B cell (primary cell): ENCODE results near the gene MAD1L1. TPM values are rescaled to one million over a fixed set of nuclear protein-coding genes. Genes with fewer than 3 reads are reported as not detected.

Experiments used
- ATAC-seq: fragments of 200-7000 bp; cut with Tn5 transposase; one replicate; pipeline ENCODE4 v1.10.0; 2021; ENCODE audit warnings: low read depth, mild to moderate bottlenecking, moderate number of reproducible peaks, moderate library complexity
- CTCF ChIA-PET: fragments of 350-600 bp; sonication (Branson Sonifier 250); formaldehyde crosslinking; loops from one replicate; lab custom pipeline; 2021; ENCODE audit warnings: antibody characterized with exemption, inconsistent platforms; lab: Charles Lee
- POLR2A ChIA-PET: fragments of 350-600 bp; sonication (Branson Sonifier 250); formaldehyde crosslinking; loops from one replicate; lab custom pipeline; 2021; ENCODE audit warnings: antibody characterized with exemption; lab: Charles Lee
- DNase-seq: peaks from one replicate; pipeline ENCODE4 v3.0.0; 2013
- H2AFZ ChIP-seq: 2 replicates; pipeline ENCODE4 v1.6.1; 2012; ENCODE audit warnings: mild to moderate bottlenecking, low read depth, low read length; ENCODE audit not compliant: insufficient read depth, poor library complexity, severe bottlenecking
- H3K27ac ChIP-seq, 2 donors: 1 replicate in 1 of 2; 2 replicates in 1 of 2; pipeline ENCODE4 v1.5.1; 2012 to 2013; ENCODE audit warnings: low read length in 2 of 2, mild to moderate bottlenecking in 2 of 2, moderate library complexity in 1 of 2
- H3K27me3 ChIP-seq, 4 experiments: fragments of 200-600 bp in 1 of 4; sonication (generic) in 1 of 4; replicated peaks in 1 of 4; 1 replicate in 2 of 4; 2 replicates in 2 of 4; pipeline versions ENCODE4 v1.6.1 to v1.7.0; 2013 to 2016; ENCODE audit warnings: low read length in 3 of 4, mild to moderate bottlenecking in 2 of 4, mixed read lengths in 1 of 4, moderate library complexity in 1 of 4; ENCODE audit not compliant: insufficient read depth in 4 of 4, control insufficient read depth in 3 of 4; ENCODE audit errors: control extremely low read depth in 1 of 4
- H3K36me3 ChIP-seq, 2 experiments: replicated peaks in 1 of 2; 1 replicate in 1 of 2; 2 replicates in 1 of 2; pipeline versions ENCODE4 v1.6.1 to v1.7.1; 2013; ENCODE audit warnings: low read length in 1 of 2; ENCODE audit not compliant: insufficient read depth in 2 of 2, control insufficient read depth in 1 of 2; ENCODE audit errors: control extremely low read depth in 1 of 2, extremely low read depth in 1 of 2
- H3K4me1 ChIP-seq, 2 donors: fragments of 200-600 bp in 1 of 2; sonication (generic) in 1 of 2; 1 replicate in 1 of 2; 2 replicates in 1 of 2; pipeline versions ENCODE4 v1.5.1 to v1.6.1; 2013 to 2017; ENCODE audit warnings: low read length in 2 of 2; ENCODE audit not compliant: control insufficient read depth in 2 of 2, insufficient read depth in 2 of 2
- H3K4me2 ChIP-seq: replicated peaks from 2 replicates; pipeline ENCODE3; 2012; ENCODE audit warnings: mild to moderate bottlenecking, low read depth, low read length; ENCODE audit not compliant: poor library complexity, severe bottlenecking
- H3K4me3 ChIP-seq, 5 experiments: fragments of 200-600 bp in 1 of 5; sonication (generic) in 1 of 5; 1 replicate in 3 of 5; 2 replicates in 2 of 5; pipeline versions ENCODE4 v1.5.1 to v1.7.0; 2011 to 2016; ENCODE audit warnings: low read length in 4 of 5, mild to moderate bottlenecking in 4 of 5, low read depth in 2 of 5, control low read depth in 1 of 5, moderate library complexity in 1 of 5; ENCODE audit not compliant: insufficient read depth in 1 of 5; ENCODE audit errors: control extremely low read depth in 1 of 5, extremely low read depth in 1 of 5
- H3K79me2 ChIP-seq: fragments of 200-600 bp; sonication (generic); one replicate; pipeline ENCODE4 v1.6.0; 2016; ENCODE audit warnings: low read length; ENCODE audit not compliant: control insufficient read depth, insufficient read depth
- H3K9ac ChIP-seq: fragments of 200-600 bp; sonication (generic); 2 replicates; pipeline ENCODE4 v1.6.1; 2017; ENCODE audit warnings: mild to moderate bottlenecking, low read length, moderate library complexity
- H3K9me3 ChIP-seq, 3 donors: one replicate each; pipeline versions ENCODE4 v1.6.1 to v1.7.1; 2013; ENCODE audit warnings: low read length in 2 of 3; ENCODE audit not compliant: control insufficient read depth in 2 of 3, insufficient read depth in 1 of 3; ENCODE audit errors: control extremely low read depth in 1 of 3
- H4K20me1 ChIP-seq: 2 replicates; pipeline ENCODE4 v1.6.0; 2012; ENCODE audit warnings: mild to moderate bottlenecking, low read length; ENCODE audit not compliant: insufficient read depth, control insufficient read depth, poor library complexity, severe bottlenecking
- H3K27ac Mint-ChIP-seq: one replicate; pipeline ENCODE4 v1.8.0; 2021; ENCODE audit warnings: mixed read lengths
- H3K27me3 Mint-ChIP-seq: one replicate; pipeline ENCODE4 v1.8.0; 2021; ENCODE audit warnings: mixed read lengths
- H3K4me1 Mint-ChIP-seq: one replicate; pipeline ENCODE4 v1.8.0; 2021; ENCODE audit warnings: mixed read lengths
- H3K4me3 Mint-ChIP-seq: one replicate; pipeline ENCODE4 v1.8.0; 2021; ENCODE audit warnings: mixed read lengths
- H3K9me3 Mint-ChIP-seq: one replicate; pipeline ENCODE4 v1.8.0; 2022; ENCODE audit warnings: mixed read lengths; ENCODE audit not compliant: insufficient read depth
- CTCF ChIP-seq: fragments of 200-600 bp; IDR thresholded peaks from one replicate; pipeline ENCODE4 v1.8.0; 2022; ENCODE audit warnings: antibody characterized with exemption, mild to moderate bottlenecking
- EZH2 ChIP-seq: IDR thresholded peaks from 2 replicates; pipeline ENCODE4 v1.6.1; 2012; ENCODE audit warnings: borderline replicate concordance, low read depth, mild to moderate bottlenecking, moderate library complexity, low read length; ENCODE audit not compliant: insufficient read depth, poor library complexity, severe bottlenecking
- WGBS: methylation state at CpG from one replicate; pipeline ENCODE4 v1.1.5; 2013; ENCODE audit warnings: missing lambda C conversion rate; ENCODE audit not compliant: insufficient coverage; 5-methylcytosine and 5-hydroxymethylcytosine counted together
- intact Hi-C: fragments of 100-400 bp; cut with micrococcal nuclease; formaldehyde crosslinking; loops from one replicate; pipeline ENCODE4 v1.10.0; 2022
- polyA plus RNA-seq: library from polyadenylated mRNA; depleted of rRNA; stranded (reverse); fragments of >200 nt; gene quantifications from 2 replicates; pipeline ENCODE4 v1.2.3, GENCODE V29; 2012
- total RNA-seq, 2 donors: library from RNA; stranded (reverse); fragments of 120-200 nt in 1 of 2; gene quantifications; 1 replicate in 1 of 2; 2 replicates in 1 of 2; pipeline versions ENCODE4 v1.2.3 to v1.2.4, GENCODE V29; 2013 to 2022

Gene MAD1L1
- total and polyA plus RNA-seq, 2 donors (not counting 1 experiment from before 2014, with no cell fraction given), result 86.7 to 110 TPM

DNA sequence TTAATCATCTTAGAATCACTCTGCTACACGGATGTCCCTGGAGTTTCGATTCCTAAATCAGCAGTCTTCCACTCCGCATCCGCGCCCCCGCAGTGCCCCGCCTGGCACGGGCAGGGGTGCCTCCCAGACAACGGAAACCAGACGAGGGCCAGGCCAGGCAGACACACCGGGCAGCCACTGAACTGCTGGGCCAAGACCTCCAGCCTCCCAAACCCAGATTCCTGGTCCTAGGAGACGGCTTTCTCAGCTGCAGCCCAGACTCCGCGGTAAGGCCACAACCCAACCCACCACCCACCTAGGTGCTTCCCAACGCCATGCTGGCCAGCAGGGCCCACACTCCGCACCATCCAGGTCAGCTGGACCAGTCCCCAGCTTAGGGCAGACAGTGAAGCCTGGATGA lies 33.2 kb downstream of the MAD1L1 start:
- CTCF ChIA-PET, result no interaction called here
- no peak overlapping the region for H3K4me2 ChIP-seq
- Mint-ChIP-seq H3K27ac (no peak overlapping the region), H3K4me1 (peaks cover 15% of the 10 kb centered on the region), H3K9me3 (no peaks in the 10 kb centered on the region), H3K27me3 (no peaks in the 10 kb centered on the region), H3K4me3 (no peak overlapping the region)
- H3K79me2 ChIP-seq, result peaks cover 47% of the 10 kb centered on the region
- 98% methylated on average over 16 of the region's 16 CpGs for WGBS
- H3K36me3 ChIP-seq, result peaks cover 0 to 39% of the 10 kb centered on the region in 2 experiments
- DNase-seq, result no peak
- no peak overlapping the region for H3K27ac ChIP-seq
- H3K9ac ChIP-seq, result no peak overlapping the region
- TF ChIP-seq CTCF (no peak), EZH2 (no peak)
- H3K27me3 ChIP-seq, result no peaks in the 10 kb centered on the region
- H4K20me1 ChIP-seq, result peaks cover 9% of the 10 kb centered on the region
- intact Hi-C loops, result no loop called here
- no peak overlapping the region for H2AFZ ChIP-seq
- H3K9me3 ChIP-seq, result peaks cover 0 to 16% (median 6%) of the 10 kb centered on the region in 3 donors
- POLR2A ChIA-PET, result no interaction called here
- peaks cover 0 to 14% of the 10 kb centered on the region in 2 donors for H3K4me1 ChIP-seq
- no peak overlapping the region for H3K4me3 ChIP-seq
- ATAC-seq, result no peak

DNA sequence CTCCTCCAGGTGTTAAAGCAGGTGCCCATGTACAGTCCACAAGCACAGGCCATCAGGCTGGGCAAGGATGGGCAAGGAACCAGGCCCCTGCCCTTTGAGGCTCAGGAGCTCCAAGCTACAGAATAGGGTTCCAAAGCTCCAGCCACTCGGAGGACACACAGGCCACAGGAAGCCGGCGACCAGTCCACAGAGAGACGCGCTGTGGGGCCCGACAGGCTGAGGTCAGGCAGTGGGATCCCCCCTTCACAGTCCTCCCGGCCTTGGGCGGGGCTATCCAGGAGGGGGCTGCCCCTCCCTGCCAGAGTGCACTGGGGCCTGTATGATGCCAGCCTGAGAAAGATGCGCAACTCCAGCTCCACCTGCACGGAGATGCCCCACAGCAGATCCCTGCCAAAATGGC lies 34.0 kb downstream of the MAD1L1 start:
- H3K9me3 ChIP-seq, result peaks cover 0 to 16% (median 6%) of the 10 kb centered on the region in 3 donors
- ChIA-PET POLR2A (no interaction called here), CTCF (interaction anchor here (1.0 kb wide), 1 partner anchor 11 kb away, joined by 4 read pairs; no protein-coding TSS in a partner anchor)
- no peaks in the 10 kb centered on the region for H3K27me3 Mint-ChIP-seq
- no peak overlapping the region for H3K4me2 ChIP-seq
- no peaks in the 10 kb centered on the region for H3K9me3 Mint-ChIP-seq
- no peak overlapping the region for H3K27ac ChIP-seq
- H3K4me1 ChIP-seq, result peaks cover 0 to 10% of the 10 kb centered on the region in 2 donors
- peaks cover 9% of the 10 kb centered on the region for H4K20me1 ChIP-seq
- no peak overlapping the region for H3K4me3 Mint-ChIP-seq
- H3K79me2 ChIP-seq, result peaks cover 47% of the 10 kb centered on the region
- H3K27me3 ChIP-seq, result no peaks in the 10 kb centered on the region
- H3K36me3 ChIP-seq, result peaks cover 0 to 39% of the 10 kb centered on the region in 2 experiments
- H3K27ac Mint-ChIP-seq, result no peak overlapping the region
- peaks cover 7% of the 10 kb centered on the region for H3K4me1 Mint-ChIP-seq
- intact Hi-C loops, result no loop called here
- H3K4me3 ChIP-seq, result no peak overlapping the region
- no peak overlapping the region for H3K9ac ChIP-seq
- TF ChIP-seq CTCF (no peak), EZH2 (no peak)
- WGBS, result 95% methylated on average over 10 of the region's 10 CpGs
- H2AFZ ChIP-seq, result no peak overlapping the region
- ATAC-seq, result no peak
- DNase-seq, result no peak
